PC-3 (cell line): Measurements from ENCODE around the gene THBS2.

ENCODE experiments used
- EZH2 ChIP-seq: fragments of 300-600 bp; sonication (generic); IDR thresholded peaks from one replicate; pipeline ENCODE4 v1.6.1; 2017; ENCODE audit warnings: antibody characterized with exemption, mild to moderate bottlenecking, low read length; ENCODE audit not compliant: unreplicated experiment
- TF ChIP-seq, protein P1 (sequence below): fragments of 300-600 bp; sonication (generic); conservative IDR thresholded peaks from 2 replicates; pipeline ENCODE4 v1.5.1; 2017; ENCODE audit warnings: antibody characterized with exemption, low read depth, mild to moderate bottlenecking, low read length

DNA sequence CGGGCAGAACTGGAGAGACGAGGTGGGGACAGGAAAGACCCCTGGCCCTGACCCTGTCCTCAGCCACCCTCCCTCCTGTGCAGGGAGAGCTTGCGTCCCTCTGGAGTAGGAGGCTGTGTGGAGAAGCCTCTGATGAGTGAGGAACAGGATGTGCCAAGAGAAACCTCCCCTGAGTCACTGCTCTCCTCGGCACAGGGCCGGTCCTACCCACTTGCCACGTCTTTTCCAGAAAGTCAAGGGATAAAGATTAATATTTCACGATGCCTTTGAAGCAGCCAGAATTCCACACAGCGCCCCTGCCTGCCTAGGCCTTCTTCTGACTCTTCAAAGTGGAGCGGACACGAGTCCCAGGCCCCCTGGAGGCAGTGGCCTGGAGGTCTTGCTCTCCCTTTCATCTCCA is 34.9 kb upstream of the THBS2 start:
- TF ChIP-seq, protein P1, sequence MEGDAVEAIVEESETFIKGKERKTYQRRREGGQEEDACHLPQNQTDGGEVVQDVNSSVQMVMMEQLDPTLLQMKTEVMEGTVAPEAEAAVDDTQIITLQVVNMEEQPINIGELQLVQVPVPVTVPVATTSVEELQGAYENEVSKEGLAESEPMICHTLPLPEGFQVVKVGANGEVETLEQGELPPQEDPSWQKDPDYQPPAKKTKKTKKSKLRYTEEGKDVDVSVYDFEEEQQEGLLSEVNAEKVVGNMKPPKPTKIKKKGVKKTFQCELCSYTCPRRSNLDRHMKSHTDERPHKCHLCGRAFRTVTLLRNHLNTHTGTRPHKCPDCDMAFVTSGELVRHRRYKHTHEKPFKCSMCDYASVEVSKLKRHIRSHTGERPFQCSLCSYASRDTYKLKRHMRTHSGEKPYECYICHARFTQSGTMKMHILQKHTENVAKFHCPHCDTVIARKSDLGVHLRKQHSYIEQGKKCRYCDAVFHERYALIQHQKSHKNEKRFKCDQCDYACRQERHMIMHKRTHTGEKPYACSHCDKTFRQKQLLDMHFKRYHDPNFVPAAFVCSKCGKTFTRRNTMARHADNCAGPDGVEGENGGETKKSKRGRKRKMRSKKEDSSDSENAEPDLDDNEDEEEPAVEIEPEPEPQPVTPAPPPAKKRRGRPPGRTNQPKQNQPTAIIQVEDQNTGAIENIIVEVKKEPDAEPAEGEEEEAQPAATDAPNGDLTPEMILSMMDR, result no peak
- no peak for TF ChIP-seq EZH2
